GM20000 (cell line): ENCODE measurements around the gene RBM20.
"Not testable (repeated sequence)": the region's sequence is repeated elsewhere in the genome, so short reads cannot be mapped to it uniquely, and the experiment has no call there.

Experiments
- DNase-seq: peaks from one replicate; pipeline ENCODE4 v3.0.0; 2012; ENCODE audit warnings: low spot score
- TF ChIP-seq, protein P1 (sequence below): IDR thresholded peaks from 2 replicates; pipeline ENCODE4 v1.5.1; 2012; ENCODE audit warnings: mild to moderate bottlenecking, control low read depth; ENCODE audit errors: extremely low read depth, missing control alignments

Gene RBM20

GRCh38 chr10:110617425-110618229 is 26.5 kb upstream of the RBM20 start:
- TF ChIP-seq, protein P1, sequence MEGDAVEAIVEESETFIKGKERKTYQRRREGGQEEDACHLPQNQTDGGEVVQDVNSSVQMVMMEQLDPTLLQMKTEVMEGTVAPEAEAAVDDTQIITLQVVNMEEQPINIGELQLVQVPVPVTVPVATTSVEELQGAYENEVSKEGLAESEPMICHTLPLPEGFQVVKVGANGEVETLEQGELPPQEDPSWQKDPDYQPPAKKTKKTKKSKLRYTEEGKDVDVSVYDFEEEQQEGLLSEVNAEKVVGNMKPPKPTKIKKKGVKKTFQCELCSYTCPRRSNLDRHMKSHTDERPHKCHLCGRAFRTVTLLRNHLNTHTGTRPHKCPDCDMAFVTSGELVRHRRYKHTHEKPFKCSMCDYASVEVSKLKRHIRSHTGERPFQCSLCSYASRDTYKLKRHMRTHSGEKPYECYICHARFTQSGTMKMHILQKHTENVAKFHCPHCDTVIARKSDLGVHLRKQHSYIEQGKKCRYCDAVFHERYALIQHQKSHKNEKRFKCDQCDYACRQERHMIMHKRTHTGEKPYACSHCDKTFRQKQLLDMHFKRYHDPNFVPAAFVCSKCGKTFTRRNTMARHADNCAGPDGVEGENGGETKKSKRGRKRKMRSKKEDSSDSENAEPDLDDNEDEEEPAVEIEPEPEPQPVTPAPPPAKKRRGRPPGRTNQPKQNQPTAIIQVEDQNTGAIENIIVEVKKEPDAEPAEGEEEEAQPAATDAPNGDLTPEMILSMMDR: no peak
- no peak for DNase-seq

DNA sequence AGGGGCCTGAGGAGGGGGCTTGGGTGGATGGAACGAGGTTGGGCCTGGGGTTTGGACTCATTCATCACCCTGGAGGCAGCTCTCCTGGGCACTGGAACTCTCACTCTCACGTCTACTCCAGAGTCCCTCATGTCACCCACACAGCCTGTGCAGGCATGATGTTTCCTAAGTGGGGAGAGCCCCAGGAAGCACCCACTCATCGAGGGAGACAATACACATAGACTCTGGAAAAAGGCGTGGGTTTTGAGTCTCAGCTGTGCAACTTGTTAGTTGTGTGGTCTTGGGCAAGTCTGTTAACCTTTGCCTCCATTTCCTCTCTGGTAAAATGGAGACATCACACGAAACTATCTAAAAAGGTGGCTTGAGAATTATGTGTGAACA is 25.9 kb upstream of the RBM20 start:
- TF ChIP-seq, protein P1: no peak
- DNase-seq: no peak

- TF ChIP-seq, protein P1: no peak
- DNase-seq: no peak
Measured at GRCh38 chr10:110619514-110620397, 24.4 kb upstream of the RBM20 start.

GRCh38 chr10:110620398-110620719 is 23.8 kb upstream of the RBM20 start:
- DNase-seq: no peak
- TF ChIP-seq, protein P1: no peak

DNA sequence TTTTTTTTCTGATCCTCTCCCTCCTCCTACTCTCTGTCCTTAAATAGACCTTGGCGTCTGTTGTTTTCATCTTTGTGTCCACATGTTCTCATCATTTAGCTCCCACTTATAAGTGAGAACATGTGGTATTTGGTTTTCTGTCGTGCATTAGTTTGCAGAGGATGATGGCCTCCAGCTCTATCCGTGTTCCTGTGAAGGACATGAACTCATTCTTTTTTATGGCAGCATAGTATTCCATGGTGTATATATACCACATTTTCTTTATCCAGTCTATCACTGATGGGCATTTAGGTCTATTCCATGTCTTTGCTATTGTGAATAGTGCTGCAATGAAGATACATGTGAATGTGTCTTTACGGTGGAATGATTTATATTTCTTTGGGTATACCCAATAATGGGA is 20.8 kb upstream of the RBM20 start:
- not testable (repeated sequence) for DNase-seq

- TF ChIP-seq, protein P1: no peak
- no peak for DNase-seq
Measured at GRCh38 chr10:110625356-110625894, 18.7 kb upstream of the RBM20 start.

GRCh38 chr10:110625951-110626855 is 17.9 kb upstream of the RBM20 start:
- no peak for DNase-seq
- TF ChIP-seq, protein P1: no peak
